NOMO-1 treated with DMSO at 0.1 percent for 48 hours (cell line): ENCODE measurements around the gene MAD2L1BP.
"Not testable (repeated sequence)": the region's sequence is repeated elsewhere in the genome, so short reads cannot be mapped to it uniquely, and the experiment has no call there.

Source experiments
- DNase-seq: peaks from one replicate; lab custom pipeline; 2025; ENCODE audit not compliant: unreplicated experiment; lab: John Stamatoyannopoulos, UW

Gene MAD2L1BP

DNA sequence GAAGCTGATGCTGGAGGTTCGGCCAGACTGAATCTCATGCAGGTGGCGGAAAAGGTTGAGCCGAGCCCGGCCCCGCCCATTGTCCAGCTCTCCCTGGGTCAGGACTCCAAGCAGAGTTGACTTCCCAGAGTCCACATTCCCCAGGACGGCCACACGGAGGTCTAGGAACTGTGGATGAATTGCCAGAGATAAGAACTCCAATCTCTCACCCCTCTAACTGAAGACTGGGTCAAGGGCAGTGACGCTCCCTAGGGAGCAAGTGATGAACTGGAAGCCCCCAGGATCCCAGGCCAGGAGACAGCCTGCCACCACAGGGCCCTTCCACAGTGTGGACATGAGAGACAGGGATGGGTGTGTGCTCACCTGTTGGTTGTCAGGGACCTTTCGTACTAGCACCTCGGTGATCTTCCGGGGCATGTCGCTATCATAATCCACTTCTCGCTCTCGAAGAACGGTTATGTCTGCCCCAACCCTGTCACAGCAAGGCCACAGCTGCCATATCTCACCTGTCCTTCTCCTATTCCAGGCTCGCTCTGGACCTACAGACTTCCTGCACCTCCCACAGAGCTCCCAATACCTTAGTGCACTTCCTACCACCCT lies 10.1 kb upstream of the MAD2L1BP start:
- no peak for DNase-seq

DNA sequence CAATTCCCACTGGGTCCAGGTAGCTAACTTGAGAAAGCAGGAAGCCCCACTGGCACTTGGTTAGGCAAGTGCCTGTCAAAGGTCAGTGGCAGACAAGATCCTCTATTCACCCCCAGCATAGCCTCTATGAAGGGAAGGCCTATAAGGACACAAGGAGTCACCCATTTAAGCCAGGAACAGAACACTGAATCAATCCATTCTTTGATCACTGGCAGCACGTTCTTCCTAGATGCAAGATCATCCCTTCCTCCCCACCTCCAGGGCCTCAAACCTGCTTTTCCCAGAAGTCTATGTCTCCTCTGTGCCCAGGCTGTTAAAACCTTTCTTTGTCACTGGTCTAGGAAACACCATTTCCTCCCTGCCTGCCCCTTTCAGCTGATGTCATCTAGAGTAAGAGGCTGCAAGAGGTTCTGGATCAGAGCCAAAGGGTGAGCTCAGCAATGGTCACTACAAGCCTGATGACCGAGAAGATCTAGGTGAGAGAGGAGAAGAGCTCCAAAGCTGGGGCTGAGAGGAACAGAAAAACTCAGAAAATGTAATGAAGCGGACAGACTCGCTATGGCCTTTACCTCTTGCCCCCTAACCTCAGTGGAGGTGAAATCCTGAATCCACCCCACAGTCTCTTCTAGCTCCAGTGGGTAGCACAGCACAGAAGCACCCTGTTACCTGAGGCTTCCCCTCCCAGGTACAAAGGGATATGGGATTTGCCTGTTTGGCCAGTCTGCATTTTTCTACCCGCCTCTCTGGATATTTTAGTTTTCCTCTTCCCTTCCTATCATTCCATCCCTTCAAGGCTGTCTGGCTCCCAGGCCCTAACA lies 8.4 kb upstream of the MAD2L1BP start:
- DNase-seq: peak; percentile 10

DNA sequence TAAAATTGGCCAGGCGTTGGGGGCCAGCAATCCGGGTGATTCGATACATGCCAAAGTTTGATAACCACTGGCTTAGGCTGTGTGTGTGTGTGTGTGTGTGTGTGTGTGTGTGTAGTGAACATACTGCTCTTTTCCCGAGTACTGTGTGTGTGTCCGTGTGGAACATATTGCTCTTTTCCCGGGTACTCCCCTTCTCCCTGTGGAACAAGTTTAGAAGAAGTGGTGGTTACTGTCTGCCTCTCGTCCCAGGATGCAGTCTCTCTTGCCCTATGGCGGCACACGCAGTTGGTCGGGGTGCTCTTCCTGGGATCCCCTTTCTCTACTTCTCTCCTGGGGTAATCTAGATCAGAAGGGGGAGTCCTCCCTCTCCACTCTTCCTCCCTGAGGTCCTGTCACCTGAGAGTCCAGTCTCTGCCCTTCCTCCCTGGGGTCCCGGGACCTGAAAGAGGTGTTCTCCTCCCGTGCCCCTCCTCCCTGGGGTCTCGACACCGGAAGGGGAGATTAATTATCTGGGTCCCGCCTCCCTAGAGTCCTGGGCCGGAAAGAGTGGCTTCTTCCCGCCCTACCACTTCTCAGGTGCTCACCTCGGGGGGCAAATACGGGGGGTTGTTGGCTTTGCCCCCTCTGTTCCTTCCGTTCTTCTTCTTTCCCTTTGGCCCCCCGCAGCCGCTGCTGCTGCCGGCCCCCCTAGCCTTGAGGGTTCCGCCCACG lies 7.1 kb upstream of the MAD2L1BP start:
- DNase-seq: no peak

DNA sequence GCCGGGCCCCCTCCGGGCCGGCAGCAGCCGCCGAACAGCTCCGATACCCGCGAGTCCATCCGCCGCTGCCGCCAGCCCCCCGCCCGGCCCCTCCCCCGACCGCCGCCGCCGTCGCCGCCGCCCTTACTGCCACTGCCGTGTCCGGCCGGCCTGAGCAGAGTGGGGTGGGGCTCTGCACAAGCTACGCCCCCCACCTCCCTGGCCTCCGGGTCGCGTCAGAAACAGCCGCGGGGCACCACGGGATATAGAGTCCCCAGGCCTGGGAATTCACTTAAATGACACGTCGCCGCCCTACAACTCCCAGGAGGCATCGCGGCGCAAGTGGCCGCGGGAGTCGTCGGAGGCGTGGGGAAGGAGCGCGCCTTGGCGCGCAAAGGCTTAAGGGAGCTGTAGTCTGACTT lies 6.5 kb upstream of the MAD2L1BP start, which contains the start of gene GTPBP2:
Gene GTPBP2 (minus strand): TSS at position 161 of the 401 bp plus-strand sequence. CDS start 102 bp downstream, at position 59.
- DNase-seq: peak; percentile 99

DNA sequence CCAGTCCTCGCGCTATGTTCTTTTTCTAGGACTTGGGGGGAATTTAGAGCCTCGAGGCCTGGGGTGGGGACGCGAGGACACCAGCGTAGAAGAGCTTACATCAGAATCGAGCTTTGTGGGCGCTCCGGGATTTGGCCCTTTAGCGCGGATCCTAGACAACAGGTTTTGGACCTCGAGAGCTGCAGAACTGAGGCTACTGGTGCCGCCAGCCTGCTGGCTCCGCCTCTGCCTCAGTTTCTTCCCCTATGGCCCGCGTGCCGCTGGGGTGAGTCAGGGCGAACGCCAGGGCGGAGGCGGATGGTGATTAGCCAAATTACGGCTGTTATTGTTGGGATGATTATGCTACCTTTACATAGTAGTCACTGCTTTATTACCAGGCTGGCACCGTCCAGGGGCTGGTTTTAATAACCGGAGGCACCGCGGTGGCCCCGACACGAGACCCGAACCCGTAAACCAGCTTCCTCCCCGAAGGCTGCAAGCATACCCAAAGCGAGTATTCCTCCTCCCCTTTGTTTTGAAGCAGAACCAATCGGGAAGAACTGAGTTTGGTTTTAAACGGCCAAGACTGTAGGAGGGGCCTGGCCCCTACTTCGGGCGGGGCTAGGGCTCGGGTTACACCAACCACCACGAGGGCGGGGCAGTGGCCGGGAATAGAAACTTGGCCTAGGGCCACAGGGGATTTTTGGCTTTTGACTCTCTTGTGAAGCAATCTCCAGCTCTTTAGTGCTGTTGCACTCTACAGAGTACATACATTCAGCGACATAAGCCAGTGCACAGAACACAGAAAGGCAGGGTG lies 5.9 kb upstream of the MAD2L1BP start:
- peak; percentile 98 for DNase-seq

DNA sequence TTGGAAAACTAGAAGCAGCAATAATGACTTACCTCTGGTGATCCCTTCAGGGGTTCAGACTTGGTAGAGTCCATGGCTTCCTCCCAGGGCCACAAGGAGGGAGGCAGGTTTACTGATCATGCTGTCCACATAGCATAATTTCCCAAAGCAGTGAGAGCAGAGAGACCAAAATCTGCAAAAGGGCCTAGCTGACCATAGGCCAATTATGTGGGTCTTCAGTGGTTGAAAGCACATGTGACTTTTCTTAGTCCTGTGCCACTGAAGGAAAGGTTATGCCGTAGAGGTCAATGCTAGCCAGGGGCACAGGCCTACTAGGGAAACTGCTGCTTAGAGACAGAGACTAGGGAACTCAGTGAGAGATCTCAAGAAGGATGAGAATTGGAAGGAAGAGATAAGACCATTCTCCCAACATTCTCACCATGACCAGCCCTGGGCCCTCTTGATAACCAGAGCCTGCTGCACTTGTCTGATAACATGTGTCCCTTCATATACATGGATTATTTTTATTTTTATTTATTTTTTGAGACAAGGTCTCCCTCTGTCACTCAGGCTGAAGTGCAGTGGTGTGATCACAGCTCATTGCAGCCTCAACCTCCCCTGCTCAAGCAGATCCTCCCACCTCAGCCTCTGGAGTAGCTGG lies 4.5 kb upstream of the MAD2L1BP start:
- no peak for DNase-seq

DNA sequence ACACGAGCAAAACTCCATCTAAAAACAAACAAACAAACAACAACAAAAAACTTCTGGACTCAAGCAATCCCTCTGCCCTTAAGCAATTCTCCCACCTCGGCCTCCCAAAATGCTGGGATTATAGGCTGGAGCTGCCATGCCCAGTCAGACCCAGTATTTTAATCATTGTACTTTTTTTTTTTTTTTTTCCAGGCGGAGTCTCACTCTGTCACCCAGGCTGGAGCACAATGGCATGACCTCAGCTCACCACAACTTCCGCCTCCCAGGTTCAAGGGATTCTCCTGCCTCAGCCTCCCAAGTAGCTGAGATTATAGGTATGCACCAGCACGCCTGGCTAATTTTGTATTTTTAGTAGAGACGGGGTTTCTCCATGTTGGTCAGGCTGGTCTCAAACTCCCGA lies 2.6 kb upstream of the MAD2L1BP start:
- DNase-seq: not testable (repeated sequence)

DNA sequence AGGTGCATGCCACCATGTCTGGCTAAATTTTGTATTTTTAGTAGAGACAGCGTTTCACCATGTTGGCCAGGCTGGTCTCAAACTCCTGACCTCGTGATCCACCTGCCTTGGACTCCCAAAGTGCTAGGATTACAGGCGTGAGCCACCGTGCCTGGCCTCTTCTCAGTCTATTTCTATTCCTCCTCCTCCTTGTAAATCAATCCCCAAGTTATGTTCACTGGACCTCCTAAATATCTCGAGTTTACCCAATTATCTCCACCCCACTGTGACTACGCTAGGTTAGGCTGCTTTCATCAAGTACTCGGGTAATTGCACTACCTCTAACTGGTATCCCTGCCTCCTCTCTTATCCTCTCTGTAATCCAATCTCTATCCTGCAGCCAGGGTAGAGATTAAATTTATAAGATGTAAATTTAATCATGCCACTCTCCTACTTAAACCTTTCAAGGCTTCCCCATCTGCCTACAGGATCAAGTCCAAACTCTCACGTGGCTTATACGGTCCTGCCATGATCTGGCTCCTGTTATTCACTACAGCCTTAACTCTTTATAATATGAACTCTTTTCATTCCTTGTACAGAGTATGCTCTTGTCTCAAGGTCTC lies 837 bp upstream of the MAD2L1BP start:
- DNase-seq: no peak

DNA sequence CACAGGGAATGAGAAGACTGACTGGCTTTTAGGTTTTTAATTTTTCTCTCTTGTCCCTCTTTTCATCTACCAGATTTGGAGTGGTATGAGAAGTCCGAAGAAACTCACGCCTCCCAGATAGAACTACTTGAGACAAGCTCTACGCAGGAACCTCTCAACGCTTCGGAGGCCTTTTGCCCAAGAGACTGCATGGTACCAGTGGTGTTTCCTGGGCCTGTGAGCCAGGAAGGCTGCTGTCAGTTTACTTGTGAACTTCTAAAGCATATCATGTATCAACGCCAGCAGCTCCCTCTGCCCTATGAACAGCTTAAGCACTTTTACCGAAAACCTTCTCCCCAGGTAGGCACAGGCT lies 644 bp downstream of the MAD2L1BP start:
- DNase-seq: no peak

DNA sequence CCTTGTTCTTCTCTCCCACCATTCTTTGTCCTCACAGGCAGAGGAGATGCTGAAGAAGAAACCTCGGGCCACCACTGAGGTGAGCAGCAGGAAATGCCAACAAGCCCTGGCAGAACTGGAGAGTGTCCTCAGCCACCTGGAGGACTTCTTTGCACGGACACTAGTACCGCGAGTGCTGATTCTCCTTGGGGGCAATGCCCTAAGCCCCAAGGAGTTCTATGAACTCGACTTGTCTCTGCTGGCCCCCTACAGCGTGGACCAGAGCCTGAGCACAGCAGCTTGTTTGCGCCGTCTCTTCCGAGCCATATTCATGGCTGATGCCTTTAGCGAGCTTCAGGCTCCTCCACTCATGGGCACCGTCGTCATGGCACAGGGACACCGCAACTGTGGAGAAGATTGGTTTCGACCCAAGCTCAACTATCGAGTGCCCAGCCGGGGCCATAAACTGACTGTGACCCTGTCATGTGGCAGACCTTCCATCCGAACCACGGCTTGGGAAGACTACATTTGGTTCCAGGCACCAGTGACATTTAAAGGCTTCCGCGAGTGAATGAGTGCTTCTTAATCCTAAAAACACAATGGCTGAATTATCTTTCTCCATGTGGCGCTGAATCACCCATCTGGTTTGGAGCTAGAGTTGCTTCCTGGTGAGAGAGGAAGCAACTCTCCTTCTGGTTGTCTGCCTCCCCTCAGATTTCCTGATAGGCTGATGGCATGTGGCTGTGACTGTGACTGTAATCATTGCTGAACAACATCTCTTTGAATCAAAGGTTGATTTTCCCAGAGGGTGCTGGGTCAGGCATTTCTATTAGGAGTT lies 4.6 kb downstream of the MAD2L1BP start:
- no peak for DNase-seq

DNA sequence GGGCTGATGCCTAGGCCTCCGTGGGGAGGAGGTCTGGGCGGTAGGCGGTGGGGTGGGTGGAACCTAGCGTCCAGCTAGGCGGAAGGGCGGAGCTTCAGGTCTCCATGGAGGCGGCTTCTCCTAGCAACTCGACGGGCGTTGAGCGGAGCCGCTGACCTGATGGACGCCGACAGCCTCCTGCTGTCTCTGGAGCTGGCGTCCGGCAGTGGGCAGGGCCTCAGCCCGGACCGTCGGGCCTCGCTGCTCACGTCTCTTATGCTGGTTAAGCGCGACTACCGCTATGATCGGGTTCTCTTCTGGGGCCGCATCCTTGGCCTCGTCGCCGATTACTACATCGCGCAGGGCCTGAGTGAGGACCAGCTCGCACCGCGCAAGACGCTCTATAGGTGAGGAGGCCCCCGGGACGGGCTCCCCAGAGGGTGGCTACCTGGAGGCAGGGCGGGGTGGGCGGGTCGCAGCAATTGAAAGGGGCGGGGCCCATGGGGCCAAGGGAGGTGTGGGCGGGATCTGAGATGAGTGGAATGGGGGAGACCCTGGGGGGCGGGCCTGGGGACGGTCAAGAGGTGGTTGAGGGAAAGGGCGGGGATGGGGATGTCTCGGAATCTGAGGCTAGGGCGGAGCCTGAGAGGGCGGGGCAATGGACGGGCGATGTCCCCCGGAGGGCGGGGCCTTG lies 9.4 kb downstream of the MAD2L1BP start, which contains the start of gene RSPH9:
Gene RSPH9 (plus strand): TSS at position 97 of the 673 bp plus-strand sequence. CDS start 63 bp downstream, at position 160.
- peak; percentile 12 for DNase-seq

DNA sequence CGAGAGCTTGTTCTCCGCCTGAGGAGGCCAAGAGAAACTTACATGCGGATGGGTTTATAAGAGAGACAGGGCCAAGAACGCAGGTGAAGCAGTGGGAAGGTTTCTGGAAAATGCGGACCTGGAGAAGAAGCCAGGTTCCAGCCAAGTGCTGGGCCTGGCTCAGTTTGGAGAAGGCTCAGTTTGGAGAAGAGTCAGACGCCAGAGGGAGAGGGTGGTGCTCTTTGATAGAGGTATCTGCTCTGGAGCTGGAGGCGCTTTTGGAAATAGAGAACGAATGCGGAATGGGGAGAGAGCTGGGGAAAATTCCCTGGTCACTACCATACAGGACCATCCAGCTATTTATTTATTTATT lies 9.9 kb downstream of the MAD2L1BP start:
- DNase-seq: no peak

DNA sequence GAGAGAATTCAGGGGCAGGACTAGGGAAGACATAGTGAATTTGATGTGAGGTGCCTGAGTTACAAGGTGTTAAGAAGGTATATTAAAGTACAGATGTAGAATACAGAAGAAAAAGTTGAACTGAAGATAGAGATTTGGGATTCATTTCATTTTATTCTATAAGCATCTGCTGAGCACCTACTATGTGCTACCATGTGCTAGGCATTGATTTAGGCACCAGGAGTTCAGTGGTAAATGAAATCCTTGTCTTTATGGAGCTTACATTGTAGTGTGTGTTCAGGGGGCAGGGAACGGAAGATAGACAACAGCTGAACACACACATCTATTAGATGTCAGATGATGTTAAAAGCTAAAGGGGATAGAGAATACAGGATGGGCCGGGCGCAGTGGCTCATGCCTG lies 12.0 kb downstream of the MAD2L1BP start:
- DNase-seq: no peak

DNA sequence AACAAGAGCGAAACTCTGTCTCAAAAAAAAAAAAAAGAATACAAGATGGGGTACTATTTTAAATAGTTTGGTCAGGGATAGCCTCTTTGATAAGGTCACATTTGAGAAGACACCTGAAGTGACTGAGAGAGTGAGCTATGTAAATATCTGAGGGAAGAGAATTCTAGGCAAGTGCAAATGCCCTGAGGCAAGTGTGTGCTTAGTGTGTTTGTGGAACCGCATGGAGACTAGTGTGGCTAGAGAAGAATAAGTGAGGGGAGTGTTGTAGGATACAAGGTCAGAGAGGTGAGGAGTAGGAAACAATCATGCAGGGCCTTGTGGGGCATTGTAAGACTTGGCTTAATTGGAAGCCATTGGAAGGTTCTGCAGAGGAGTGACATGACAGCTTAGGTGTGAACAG lies 12.6 kb downstream of the MAD2L1BP start:
- DNase-seq: no peak

DNA sequence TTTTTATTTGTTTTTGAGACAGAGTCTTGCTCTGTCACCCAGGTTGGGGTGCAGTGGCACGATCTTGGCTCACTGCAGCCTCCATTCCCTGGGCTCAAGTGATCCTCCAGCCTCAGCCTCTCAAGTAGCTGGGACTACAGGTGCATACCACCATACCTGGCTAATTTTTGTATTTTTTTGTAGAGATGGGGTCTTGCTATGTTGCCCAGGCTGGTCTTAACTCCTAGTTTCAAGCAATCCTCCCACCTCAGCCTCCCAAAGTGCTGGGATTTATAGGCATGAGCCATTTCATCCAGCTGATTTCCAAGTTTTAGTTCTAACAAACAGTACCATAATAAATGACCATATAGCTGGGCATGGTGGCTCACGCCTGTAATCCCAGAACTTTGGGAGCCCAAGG lies 17.2 kb downstream of the MAD2L1BP start:
- not testable (repeated sequence) for DNase-seq

DNA sequence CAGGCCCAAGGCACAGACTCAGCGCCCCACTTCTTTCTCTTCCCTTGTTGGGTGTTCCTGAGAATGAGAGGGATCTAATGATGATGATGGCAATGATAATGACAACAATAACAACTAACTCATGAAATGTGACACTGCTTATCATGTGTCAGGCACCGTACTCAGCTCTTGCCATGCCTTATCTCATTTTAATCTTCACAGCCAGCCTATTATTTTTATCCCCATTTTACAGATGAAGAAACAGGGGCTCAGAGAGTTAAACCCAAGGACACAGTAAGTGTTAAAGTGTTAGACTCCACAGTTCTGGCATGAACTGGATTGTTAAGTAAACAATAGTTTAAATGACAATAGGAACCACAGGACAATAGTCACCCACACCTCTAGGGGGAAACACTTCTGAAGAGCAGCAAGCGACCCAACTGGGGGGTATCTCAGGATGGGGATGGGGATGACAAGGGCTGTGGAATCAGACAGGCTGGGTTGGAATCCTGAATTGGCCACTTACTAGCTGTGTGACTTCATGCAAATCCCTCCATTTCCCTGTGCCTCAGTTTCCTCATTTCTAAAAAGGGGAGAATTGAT lies 21.7 kb downstream of the MAD2L1BP start:
- no peak for DNase-seq

DNA sequence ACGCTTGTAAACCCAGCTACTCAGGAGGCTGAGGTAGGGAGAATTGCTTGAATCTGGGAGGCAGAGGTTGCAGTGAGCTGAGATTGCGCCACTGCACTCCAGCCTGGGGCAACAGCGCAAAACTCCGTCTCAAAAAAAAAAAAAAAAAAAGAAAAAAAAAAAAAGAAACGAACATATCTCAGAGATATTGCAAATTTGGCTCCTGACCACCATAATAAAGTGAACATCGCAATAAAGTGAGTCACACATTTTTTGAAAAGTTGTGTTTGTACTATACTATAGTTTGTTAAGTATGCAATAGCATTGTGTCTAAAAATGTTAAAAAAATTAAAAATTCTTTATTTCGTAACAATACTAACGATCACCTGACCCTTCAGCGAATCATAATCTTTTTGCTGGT lies 22.5 kb downstream of the MAD2L1BP start:
- DNase-seq: no peak

DNA sequence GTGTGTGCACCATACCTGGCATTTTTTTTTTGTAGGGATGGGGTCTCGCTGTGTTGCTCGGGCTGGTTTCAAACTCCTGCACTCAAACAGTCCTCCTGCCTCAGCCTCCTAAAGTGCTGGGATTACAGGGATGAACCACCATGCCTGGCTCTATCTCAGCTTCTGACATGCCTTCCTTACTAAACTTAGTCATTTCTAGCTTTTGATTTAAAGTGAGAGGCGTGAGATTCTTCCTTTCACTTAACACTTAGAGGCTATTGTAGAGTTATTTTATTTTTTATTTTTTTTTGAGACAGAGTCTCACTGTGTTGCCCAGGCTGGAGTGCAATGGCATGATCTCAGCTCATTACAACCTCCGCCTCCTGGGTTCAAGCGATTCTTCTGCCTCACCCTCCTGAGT lies 27.3 kb downstream of the MAD2L1BP start:
- DNase-seq: not testable (repeated sequence)

DNA sequence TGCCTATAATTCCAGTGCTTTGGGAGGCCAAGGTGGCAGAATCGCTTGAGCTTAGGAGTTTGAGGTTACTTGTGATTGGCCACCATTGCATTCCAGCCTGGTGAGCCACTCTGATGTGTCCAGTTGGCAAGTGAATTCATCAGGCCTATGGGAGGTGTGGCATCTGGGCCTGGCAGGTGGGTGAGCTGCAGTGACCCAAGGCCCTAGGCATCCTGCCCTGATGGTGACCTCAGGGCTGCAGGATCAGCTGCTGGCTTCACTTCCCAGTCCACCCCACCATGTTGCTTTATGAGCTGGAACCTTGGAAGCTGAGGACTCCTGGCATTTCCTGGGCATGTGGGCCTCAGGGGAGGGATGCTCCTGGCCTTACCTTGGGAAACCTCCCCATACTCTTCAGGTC lies 29.7 kb downstream of the MAD2L1BP start:
- DNase-seq: no peak
